Body of pancreas (tissue), 4 donors: Measurements from ENCODE around the gene PTCD1.

Source experiments
- POLR2A ChIP-seq, 3 donors: fragments of 450-650 bp; IDR thresholded peaks; one replicate each; pipeline ENCODE4 v1.6.1; 2016; ENCODE audit warnings: antibody characterized with exemption in 3 of 3, mild to moderate bottlenecking in 2 of 3
- TF ChIP-seq, protein P1 (sequence below), 7 experiments: fragments of 450-650 bp in 4 of 7; fragments of 200-600 bp in 3 of 7; sonication (generic) in 3 of 7; IDR thresholded peaks; one replicate each; pipeline ENCODE4 v1.5.1; 2016 to 2019; ENCODE audit warnings: antibody characterized with exemption in 7 of 7

DNA sequence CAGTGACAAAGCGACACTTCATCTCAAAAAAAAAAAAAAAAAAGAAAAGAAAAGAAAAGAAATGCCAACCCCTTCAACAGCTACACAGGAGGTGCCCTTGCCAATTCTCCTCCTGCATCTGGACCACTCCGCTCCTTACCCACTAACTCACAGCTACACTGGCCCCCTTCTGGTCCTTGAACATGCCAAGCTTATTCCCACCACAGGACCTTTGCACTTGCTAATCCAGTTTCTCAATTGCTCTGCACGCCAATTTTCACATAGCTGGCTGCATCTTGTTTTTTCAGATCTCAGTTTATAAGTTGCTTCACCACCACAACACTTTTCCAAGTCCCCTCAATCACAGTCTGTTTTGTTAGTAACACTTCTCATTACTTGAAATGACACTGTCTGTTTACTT lies 35.7 kb downstream of the PTCD1 start:
- TF ChIP-seq, protein P1, sequence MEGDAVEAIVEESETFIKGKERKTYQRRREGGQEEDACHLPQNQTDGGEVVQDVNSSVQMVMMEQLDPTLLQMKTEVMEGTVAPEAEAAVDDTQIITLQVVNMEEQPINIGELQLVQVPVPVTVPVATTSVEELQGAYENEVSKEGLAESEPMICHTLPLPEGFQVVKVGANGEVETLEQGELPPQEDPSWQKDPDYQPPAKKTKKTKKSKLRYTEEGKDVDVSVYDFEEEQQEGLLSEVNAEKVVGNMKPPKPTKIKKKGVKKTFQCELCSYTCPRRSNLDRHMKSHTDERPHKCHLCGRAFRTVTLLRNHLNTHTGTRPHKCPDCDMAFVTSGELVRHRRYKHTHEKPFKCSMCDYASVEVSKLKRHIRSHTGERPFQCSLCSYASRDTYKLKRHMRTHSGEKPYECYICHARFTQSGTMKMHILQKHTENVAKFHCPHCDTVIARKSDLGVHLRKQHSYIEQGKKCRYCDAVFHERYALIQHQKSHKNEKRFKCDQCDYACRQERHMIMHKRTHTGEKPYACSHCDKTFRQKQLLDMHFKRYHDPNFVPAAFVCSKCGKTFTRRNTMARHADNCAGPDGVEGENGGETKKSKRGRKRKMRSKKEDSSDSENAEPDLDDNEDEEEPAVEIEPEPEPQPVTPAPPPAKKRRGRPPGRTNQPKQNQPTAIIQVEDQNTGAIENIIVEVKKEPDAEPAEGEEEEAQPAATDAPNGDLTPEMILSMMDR (IDR thresholded peaks at IDR 0.05), result no peak
- no peak for TF ChIP-seq POLR2A (IDR thresholded peaks at IDR 0.05)
